Uterus (tissue), 2 donors: ENCODE data around the gene CD2BP2.

Experiments
- POLR2A ChIP-seq, 2 donors: fragments of 450-650 bp; IDR thresholded peaks; one replicate each; pipeline ENCODE4 v1.6.1; 2016; ENCODE audit warnings: antibody characterized with exemption in 2 of 2, mild to moderate bottlenecking in 1 of 2, moderate library complexity in 1 of 2
- TF ChIP-seq, protein P1 (sequence below), 4 experiments: fragments of 200-600 bp in 2 of 4; fragments of 450-650 bp in 2 of 4; sonication (generic) in 2 of 4; IDR thresholded peaks; one replicate each; pipeline ENCODE4 v1.5.1; 2016 to 2019; ENCODE audit warnings: antibody characterized with exemption in 4 of 4, mild to moderate bottlenecking in 2 of 4, moderate library complexity in 1 of 4

DNA sequence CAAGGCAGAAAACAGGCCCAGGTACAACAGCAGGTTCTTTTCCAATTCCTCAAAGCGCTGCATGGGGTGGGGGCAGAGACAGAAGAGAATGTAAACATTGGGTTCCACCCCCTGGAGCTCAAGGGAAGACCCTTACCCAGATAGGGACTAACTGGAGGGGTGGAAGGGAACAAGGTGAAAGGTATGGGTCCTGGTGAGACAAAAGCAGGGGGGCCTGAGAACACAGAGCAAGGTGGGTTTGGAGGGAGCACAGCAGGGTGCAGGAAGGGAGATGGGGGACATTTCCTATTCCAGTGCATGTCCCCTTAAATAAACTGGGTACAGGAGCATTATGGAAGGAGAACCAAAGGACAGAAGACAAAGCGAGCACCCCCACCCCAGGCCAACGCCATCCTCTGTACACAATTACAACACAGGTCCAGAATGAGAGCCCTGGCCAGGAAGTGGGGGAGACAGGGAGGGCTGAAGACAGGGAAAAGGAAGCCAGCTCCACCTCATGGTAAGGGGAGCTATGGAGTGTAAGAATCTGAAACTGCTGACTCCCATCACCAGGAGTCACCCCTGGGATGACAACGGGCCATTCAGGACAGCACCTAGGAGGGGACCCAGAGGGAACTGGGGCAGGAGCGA lies 2.1 kb upstream of the CD2BP2 start:
- TF ChIP-seq, protein P1, sequence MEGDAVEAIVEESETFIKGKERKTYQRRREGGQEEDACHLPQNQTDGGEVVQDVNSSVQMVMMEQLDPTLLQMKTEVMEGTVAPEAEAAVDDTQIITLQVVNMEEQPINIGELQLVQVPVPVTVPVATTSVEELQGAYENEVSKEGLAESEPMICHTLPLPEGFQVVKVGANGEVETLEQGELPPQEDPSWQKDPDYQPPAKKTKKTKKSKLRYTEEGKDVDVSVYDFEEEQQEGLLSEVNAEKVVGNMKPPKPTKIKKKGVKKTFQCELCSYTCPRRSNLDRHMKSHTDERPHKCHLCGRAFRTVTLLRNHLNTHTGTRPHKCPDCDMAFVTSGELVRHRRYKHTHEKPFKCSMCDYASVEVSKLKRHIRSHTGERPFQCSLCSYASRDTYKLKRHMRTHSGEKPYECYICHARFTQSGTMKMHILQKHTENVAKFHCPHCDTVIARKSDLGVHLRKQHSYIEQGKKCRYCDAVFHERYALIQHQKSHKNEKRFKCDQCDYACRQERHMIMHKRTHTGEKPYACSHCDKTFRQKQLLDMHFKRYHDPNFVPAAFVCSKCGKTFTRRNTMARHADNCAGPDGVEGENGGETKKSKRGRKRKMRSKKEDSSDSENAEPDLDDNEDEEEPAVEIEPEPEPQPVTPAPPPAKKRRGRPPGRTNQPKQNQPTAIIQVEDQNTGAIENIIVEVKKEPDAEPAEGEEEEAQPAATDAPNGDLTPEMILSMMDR (IDR thresholded peaks at IDR 0.05), result no peak
- TF ChIP-seq POLR2A (IDR thresholded peaks at IDR 0.05), result no peak
